ENCODE results near the gene IL3.

The IL3 gene

DNA sequence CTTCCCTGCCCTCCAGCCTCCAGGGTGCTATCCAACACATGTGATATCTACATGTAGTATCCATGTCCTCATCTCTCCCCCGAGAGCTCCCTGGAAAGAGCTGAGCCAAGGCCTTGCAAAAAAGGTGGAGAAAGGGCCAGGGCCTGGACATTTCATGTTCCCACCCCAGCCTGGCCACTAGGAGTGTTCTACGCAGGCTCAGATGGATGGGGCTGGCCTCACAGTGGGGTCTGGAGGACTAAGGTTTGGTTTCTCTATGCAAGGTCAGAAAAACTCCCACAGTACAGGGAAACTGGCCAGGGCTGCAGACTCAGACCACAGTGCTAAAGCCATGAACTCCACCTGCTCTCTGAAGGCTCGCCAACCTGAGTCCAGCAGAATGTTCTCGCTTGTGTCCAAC lies 11.6 kb downstream of the IL3 start:
- DNase-seq (ENCODE audit: extremely low read depth in 1 of 2, low read depth in 1 of 2): no peak

DNA sequence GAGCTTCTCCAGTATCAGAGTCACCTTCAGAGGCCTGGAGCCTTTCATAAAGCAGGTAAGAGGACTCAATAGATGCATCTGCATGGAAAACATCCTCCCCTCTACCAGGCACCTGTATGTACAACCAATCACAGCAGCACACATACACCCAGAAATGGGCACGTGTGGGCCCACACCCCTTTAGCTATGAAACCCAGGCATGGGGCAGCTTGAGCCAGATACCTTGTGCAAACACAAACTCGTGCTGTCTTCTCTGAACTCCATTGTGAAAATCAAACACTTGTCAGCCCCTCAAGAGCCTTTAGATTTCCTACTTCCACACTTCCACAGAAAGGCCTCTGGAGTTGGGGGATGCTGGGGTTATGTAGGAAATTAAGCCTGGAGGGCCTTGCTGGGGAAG lies 12.1 kb downstream of the IL3 start:
- no peak for DNase-seq (ENCODE audit: extremely low read depth in 1 of 2, low read depth in 1 of 2)

DNA sequence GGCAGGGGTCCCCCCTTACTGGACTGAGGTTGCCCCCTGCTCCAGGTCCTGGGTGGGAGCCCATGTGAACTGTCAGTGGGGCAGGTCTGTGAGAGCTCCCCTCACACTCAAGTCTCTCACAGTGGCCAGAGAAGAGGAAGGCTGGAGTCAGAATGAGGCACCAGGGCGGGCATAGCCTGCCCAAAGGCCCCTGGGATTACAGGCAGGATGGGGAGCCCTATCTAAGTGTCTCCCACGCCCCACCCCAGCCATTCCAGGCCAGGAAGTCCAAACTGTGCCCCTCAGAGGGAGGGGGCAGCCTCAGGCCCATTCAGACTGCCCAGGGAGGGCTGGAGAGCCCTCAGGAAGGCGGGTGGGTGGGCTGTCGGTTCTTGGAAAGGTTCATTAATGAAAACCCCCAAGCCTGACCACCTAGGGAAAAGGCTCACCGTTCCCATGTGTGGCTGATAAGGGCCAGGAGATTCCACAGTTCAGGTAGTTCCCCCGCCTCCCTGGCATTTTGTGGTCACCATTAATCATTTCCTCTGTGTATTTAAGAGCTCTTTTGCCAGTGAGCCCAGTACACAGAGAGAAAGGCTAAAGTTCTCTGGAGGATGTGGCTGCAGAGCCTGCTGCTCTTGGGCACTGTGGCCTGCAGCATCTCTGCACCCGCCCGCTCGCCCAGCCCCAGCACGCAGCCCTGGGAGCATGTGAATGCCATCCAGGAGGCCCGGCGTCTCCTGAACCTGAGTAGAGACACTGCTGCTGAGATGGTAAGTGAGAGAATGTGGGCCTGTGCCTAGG lies 13.0 kb downstream of the IL3 start, which contains the start of gene CSF2:
Gene CSF2, plus strand, starts transcription at position 559 of the 783 bp plus-strand sequence. Its CDS starts 35 bp downstream, at position 594.
- DNase-seq (ENCODE audit: extremely low read depth in 1 of 2, low read depth in 1 of 2): no peak

DNA sequence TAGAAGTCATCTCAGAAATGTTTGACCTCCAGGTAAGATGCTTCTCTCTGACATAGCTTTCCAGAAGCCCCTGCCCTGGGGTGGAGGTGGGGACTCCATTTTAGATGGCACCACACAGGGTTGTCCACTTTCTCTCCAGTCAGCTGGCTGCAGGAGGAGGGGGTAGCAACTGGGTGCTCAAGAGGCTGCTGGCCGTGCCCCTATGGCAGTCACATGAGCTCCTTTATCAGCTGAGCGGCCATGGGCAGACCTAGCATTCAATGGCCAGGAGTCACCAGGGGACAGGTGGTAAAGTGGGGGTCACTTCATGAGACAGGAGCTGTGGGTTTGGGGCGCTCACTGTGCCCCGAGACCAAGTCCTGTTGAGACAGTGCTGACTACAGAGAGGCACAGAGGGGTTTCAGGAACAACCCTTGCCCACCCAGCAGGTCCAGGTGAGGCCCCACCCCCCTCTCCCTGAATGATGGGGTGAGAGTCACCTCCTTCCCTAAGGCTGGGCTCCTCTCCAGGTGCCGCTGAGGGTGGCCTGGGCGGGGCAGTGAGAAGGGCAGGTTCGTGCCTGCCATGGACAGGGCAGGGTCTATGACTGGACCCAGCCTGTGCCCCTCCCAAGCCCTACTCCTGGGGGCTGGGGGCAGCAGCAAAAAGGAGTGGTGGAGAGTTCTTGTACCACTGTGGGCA lies 13.8 kb downstream of the IL3 start:
- DNase-seq (ENCODE audit: extremely low read depth in 1 of 2, low read depth in 1 of 2): no peak

DNA sequence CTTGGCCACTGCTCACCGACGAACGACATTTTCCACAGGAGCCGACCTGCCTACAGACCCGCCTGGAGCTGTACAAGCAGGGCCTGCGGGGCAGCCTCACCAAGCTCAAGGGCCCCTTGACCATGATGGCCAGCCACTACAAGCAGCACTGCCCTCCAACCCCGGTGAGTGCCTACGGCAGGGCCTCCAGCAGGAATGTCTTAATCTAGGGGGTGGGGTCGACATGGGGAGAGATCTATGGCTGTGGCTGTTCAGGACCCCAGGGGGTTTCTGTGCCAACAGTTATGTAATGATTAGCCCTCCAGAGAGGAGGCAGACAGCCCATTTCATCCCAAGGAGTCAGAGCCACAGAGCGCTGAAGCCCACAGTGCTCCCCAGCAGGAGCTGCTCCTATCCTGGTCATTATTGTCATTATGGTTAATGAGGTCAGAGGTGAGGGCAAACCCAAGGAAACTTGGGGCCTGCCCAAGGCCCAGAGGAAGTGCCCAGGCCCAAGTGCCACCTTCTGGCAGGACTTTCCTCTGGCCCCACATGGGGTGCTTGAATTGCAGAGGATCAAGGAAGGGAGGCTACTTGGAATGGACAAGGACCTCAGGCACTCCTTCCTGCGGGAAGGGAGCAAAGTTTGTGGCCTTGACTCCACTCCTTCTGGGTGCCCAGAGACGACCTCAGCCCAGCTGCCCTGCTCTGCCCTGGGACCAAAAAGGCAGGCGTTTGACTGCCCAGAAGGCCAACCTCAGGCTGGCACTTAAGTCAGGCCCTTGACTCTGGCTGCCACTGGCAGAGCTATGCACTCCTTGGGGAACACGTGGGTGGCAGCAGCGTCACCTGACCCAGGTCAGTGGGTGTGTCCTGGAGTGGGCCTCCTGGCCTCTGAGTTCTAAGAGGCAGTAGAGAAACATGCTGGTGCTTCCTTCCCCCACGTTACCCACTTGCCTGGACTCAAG lies 14.6 kb downstream of the IL3 start:
- DNase-seq (ENCODE audit: extremely low read depth in 1 of 2, low read depth in 1 of 2): no peak

DNA sequence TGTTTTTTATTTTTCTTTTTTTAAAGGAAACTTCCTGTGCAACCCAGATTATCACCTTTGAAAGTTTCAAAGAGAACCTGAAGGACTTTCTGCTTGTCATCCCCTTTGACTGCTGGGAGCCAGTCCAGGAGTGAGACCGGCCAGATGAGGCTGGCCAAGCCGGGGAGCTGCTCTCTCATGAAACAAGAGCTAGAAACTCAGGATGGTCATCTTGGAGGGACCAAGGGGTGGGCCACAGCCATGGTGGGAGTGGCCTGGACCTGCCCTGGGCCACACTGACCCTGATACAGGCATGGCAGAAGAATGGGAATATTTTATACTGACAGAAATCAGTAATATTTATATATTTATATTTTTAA lies 15.2 kb downstream of the IL3 start:
- no peak for DNase-seq (ENCODE audit: extremely low read depth in 1 of 2, low read depth in 1 of 2)

DNA sequence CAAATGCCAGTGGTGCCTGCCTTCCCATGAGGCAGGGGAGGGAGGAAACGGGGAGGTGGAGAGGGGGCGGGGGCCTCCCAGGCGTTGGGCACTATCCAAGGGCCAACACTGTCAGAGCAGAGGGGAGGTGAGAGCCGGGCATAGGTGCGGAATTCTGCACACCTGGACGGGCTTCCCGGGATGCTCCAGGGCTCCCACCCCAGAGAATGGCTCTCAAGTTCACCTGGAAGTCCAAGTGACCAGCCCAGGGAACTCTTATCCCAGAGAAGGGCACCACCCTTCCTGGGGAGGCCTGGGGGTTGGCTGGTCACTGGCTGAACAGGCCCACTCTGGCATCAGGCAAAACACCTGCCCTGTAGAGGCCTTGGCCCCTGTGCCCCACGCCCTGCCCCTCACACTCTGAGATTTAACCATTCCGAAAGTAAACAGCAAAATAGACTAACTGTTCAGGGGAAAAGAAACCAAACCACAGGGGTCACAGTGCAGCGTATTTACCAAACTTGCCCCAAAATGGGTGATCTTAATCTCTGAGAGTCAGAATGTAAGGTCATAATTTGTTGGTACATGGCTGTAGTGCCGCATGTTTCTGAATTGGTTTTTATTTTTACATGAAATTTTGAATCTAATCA lies 15.9 kb downstream of the IL3 start:
- DNase-seq (ENCODE audit: extremely low read depth in 1 of 2, low read depth in 1 of 2): no peak

DNA sequence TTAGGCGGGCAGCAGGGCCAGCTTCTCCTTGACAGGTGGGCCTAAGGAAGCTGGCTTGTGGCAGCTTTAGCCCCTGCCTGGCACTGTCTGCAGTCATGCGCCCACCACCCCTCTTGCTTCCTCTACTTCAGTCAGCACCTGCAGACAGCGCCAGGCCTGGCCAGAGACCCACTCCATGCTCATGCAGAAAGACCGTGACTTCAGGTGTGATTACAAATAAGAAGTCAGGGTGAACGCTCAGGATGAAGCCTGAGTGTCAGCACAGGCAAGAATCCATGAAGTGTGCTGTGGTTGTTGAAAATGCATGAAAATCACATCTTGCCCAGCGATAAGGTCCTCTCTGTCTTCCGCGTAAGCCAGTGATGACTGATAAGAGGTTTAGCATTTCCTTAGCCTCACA lies 16.5 kb downstream of the IL3 start:
- no peak for DNase-seq (ENCODE audit: extremely low read depth in 1 of 2, low read depth in 1 of 2)

DNA sequence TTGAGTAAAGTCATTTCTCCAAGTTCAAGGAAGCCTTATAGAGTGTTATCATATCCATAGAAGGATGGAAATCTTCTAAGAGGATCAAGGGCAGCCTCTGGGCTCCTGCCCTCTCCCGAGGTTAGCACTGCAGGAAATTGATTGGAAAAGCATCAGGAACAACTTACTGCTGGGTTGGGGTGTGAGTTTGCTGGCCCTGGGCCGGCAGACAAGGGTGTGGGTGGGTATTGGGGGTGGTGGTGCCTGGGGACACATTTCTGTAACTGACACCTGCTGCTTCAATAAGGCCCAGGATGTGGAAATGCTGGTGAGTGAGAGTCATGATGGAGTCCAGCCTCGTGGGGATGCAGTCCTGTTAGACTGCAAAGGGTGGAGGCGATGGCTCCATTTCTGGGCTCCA lies 18.6 kb downstream of the IL3 start:
- no peak for DNase-seq (ENCODE audit: extremely low read depth in 1 of 2, low read depth in 1 of 2)

DNA sequence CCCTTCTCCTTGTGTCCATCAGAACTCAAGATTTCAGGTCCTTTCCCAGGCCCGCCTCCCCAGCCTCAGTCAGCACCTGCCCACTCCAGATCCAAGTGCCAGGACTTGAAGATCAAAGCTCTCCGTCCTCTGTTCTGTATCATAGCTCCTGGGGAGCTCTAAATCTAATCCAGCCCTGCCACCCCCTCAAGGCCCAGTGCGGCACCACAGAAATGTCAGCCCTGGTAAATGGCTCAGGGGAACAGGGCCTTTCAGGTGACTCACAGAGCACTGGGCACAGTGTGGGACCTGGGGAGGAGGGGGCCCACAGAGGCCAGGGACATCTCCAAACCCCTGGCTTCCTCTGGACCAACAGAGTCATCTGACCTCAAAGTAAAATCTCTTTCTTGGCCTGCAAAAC lies 19.2 kb downstream of the IL3 start:
- no peak for DNase-seq (ENCODE audit: extremely low read depth in 1 of 2, low read depth in 1 of 2)

DNA sequence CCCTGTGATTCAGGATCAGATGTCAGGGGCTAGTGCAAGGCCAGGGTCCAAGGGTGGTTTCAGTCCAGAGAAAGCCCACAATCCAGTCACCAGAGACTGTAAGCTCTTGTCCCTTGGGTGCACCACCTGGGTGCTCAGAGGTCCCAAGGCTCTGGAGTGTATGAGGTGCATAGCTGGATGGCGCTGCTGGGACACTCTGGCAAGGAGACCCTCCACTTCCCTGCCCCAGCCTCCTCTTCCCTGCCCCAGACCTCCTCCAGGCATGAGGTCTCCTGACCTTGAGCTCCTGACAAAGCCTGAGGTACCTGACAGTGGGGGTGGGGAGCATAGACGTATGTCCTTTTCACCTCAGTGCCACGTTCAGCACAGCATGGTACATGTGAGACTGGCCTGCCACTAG lies 20.1 kb downstream of the IL3 start:
- no peak for DNase-seq (ENCODE audit: extremely low read depth in 1 of 2, low read depth in 1 of 2)

DNA sequence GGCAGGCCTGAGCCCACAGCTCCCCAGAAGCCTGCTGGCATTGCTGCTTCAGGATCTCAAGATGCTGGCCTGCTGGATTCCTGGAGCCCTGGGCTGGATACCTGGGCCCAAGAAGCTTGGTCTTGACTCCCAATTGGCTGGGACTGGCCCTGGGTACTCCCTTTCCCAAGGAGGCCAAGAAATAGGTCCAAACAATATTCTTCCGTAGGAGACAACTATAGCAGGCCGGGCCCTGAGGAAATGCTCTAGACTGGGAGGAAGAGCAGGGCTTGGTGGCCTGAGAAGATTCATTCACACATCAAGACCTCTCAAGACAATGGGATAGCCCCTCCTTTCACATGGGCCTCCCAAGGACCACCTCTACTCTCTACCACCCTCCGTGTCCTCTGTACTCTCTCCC lies 21.0 kb downstream of the IL3 start:
- no peak for DNase-seq (ENCODE audit: extremely low read depth in 1 of 2, low read depth in 1 of 2)

DNA sequence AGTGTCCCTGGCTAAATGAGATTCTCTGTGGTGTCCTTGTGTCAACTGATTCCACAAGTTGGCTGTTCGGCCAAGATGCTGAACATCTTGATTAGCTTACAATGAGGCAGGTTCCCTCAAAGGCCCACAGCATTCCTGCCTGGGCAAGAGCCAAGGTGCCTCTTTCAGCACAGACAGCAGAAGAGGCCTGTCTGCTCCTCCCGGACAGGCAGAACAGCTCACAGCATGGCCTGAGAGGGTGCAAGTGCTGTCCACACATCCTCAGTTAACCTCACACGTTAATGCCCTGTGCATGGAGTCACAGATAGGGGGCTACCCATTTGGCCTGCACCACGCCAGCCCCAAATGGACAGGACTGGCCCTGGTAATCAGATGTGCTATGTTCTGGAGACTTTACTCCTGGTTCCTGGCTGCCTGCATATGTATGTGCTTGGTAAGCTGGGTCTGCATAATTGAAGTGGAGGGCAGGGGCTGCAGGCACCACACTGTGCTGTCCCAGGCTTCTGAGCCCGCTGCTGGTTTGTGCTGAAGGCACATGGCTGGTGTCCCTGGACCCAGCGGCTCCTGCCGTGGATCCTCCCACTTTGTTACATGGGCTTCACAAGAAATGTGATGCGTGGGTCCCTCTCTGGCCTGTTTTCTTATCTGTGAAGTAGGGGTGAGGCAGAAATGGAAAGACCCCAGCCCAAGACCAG lies 22.0 kb downstream of the IL3 start:
- DNase-seq (ENCODE audit: extremely low read depth in 1 of 2, low read depth in 1 of 2): no peak

DNA sequence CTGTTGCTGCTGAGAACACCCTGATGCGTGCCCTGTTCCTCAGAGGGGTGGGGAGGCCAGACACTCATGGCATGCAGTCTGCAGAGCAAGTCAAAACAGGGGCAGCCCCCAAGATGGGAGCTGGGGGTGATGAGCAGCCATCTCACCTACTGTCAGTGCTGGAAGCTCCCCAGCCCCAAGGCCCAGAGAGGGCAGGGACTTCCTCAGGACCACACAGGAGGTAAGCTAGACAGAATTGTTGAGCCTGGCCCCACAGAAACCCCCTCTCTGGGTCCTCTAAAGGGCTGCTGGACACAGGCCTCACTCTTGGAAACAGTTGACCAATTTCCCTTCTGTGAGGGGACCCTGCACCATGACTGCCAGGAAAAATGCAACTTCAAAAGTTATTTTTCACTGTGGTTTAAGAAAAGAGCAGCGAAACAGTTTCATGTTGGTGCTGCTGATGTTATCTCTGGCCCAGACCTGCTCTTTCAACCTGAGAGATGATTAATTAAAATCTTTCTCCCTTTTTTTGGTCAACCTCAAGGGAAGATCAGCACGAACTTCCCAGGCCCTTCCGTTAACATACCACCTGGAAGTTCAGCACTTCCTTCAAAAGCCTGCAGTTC lies 22.7 kb downstream of the IL3 start:
- DNase-seq (ENCODE audit: extremely low read depth in 1 of 2, low read depth in 1 of 2): no peak

DNA sequence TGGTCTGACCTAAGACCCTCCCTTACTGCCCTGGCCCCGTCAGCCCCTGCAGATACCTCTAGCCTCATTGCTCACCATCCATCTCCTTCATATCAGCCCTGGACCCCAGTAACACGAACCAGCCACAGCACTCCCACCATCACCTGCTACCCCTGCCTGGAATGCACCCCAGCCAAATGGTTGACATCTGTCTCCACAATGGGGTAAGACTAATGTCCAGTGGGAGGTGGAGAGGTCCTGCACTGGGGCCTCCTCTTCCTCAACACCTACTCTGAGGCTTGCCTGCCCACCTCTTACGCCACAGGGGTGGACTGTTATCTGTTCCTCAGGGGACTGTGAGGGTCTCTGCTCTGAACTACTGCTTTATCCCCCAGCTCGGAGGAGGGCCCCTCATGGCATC lies 25.2 kb downstream of the IL3 start:
- no peak for DNase-seq (ENCODE audit: extremely low read depth in 1 of 2, low read depth in 1 of 2)

DNA sequence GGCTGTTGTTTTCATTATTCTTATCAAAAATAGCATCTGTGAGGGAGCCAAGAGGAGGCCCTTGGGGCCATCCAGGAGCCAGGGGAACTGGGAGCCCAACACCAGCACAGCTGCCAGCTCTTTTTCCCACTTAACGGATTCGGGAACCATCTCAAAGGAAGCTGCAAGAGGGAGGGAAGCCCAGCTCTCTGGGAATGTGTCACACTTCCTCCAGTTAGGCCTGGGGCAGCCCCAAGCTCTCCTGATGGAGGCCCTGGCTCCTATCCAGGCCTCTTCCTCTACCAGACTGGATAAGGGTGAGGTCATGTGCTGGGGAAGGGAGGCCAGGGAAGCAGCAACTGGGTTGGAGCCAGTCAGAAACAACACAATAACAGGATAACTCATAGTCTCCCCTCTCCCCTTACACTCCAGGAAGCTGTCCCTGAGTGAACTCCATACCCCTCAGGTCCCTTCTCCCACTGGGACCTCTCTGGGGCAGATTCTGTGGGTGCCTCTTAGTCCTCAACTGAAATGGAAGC lies 25.9 kb downstream of the IL3 start:
- no peak for DNase-seq (ENCODE audit: extremely low read depth in 1 of 2, low read depth in 1 of 2)

DNA sequence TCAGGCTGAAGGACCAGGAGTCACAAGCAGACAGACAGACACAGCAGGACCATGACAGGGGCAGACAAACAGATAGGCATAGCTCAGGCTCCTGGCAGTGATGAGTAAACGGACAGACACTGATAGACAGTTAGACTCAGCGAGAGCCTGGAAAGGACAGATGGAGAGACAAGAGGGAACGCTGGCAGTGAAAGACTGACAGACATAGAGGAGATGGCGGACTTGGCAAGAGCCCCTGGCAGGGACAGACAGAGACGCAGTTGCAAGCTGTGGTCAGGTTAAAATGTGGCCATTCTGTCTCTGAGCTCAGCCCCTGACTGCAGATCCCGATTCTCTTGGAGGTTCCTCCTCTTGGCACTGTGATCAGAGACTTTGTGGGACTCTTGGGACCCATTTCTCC lies 26.7 kb downstream of the IL3 start:
- no peak for DNase-seq (ENCODE audit: extremely low read depth in 1 of 2, low read depth in 1 of 2)

DNA sequence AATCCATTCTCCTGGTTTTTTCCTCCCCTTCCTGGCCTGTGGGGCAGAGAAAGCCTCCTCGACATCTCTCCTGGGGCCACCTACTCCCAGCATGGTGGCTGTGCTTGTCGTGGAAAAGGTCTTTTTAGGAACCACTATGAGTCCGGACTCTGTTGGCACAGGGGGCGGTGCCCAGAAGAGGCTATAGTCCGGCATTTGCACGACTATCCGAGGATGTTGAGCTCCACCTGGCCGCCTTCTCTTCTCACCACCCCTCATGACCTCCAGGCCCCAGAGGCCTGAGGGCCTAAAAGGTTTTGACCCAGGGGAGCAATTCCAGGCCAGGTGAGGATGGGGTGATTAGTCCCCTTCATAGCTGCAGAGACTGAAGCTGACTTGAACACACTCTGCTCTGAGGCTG lies 27.2 kb downstream of the IL3 start:
- DNase-seq (ENCODE audit: extremely low read depth in 1 of 2, low read depth in 1 of 2): no peak

DNA sequence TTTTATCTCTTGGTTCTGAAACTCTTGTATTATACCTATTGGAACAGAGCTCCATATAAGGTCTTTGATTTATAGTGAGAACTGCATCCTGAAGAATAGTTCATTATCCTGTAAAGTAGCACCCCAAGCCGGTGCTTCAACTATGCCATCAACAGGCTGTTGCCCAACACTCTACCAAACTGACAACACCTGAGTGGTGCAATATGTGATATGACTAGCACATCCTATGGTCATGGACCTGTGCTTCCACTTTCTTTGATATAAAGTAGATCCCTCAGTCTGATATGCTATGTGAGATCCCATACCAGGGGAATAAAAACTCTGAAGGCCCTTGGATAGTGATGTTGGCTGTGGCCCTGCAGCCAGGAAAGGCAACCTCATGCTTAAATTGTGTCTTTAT lies 28.9 kb downstream of the IL3 start:
- DNase-seq (ENCODE audit: extremely low read depth in 1 of 2, low read depth in 1 of 2): no peak

DNA sequence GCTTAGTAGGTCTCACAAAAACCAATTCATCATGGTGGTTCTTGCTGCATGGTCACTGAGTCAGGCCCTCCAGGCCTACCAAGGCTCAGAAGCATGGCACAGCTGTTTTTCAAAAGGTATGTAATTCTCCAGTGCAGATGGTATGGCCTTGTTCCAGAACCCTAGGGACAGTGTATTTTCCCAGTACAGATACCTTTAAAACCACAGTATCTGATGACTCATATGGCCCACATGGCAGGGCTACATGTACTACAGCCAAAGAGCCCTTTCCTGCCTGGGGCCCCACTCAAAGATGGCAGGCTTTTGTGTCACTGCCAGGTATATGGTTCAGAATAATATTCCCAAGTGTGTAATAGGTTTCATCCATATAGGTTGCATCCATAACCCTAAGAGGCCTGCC lies 29.7 kb downstream of the IL3 start:
- DNase-seq (ENCODE audit: extremely low read depth in 1 of 2, low read depth in 1 of 2): no peak
